Endothelial cell of umbilical vein (primary cell): ENCODE results near the gene SPPL2B.
A peak's percentile ranks its signal among the peaks of the same experiment; 100 is the strongest.

Source experiments
- EZH2 ChIP-seq: IDR thresholded peaks from 2 replicates; pipeline ENCODE4 v1.6.1; 2012; ENCODE audit warnings: borderline replicate concordance, low read depth, mild to moderate bottlenecking, moderate library complexity, low read length, inconsistent platforms; ENCODE audit not compliant: severe bottlenecking
- FOS ChIP-seq: IDR thresholded peaks from 2 replicates; pipeline ENCODE4 v1.6.1; 2011; ENCODE audit warnings: mild to moderate bottlenecking, low read length, moderate library complexity, borderline replicate concordance; ENCODE audit not compliant: insufficient read depth
- JUN ChIP-seq: IDR thresholded peaks from 2 replicates; pipeline ENCODE4 v1.6.1; 2011; ENCODE audit warnings: borderline replicate concordance, low read depth; ENCODE audit not compliant: insufficient read length, insufficient read depth
- MYC ChIP-seq: IDR thresholded peaks from one replicate; pipeline ENCODE4 v1.6.1; 2011; ENCODE audit warnings: mild to moderate bottlenecking, low read depth, low read length
- POLR2A ChIP-seq: IDR thresholded peaks from 2 replicates; pipeline ENCODE4 v1.6.1; 2012; ENCODE audit warnings: low read depth, mild to moderate bottlenecking, control low read depth, low read length
- POLR2AphosphoS5 ChIP-seq: IDR thresholded peaks from 2 replicates; pipeline ENCODE4 v1.6.1; 2012; ENCODE audit warnings: low read depth, mild to moderate bottlenecking, control low read depth, low read length, moderate library complexity; ENCODE audit not compliant: insufficient read depth
- TF ChIP-seq, protein P1 (sequence below), 2 donors: IDR thresholded peaks; 1 replicate in 1 of 2; 2 replicates in 1 of 2; pipeline ENCODE4 v1.5.1; 2011; ENCODE audit warnings: low read length in 2 of 2, mild to moderate bottlenecking in 2 of 2, moderate library complexity in 2 of 2, control low read depth in 1 of 2, inconsistent platforms in 1 of 2, low read depth in 1 of 2; ENCODE audit not compliant: insufficient read depth in 1 of 2; ENCODE audit errors: extremely low read depth in 1 of 2
- TF ChIP-seq, protein P2 (sequence below): IDR thresholded peaks from 2 replicates; pipeline ENCODE4 v1.6.1; 2011; ENCODE audit not compliant: insufficient read depth, insufficient read length

DNA sequence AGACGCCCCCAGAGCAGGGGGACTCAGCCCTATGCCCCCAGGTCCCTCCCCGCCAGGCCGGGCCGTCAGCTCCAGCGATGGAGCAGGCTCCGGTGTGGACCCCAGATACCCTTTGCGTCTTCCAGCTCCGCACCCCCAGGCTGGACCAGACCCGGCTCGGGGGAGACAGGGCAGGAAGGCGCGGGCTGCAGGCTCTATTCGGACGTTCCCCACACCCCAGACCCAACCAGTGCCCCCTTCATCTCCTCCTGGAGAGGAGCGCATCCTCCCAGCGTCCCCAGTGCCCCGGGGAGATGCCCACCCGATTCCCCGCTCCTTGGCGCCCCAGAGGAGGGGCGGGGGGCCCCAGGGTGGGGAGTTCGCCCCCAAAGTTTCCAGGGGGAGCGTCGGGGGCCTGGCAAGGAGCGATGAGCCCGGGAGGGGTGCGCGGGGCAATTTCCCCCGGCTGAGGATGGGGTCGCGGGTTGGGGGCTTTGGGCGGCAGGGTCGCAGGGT lies 20.9 kb upstream of the SPPL2B start:
- TF ChIP-seq POLR2AphosphoS5 (no peak), POLR2A (no peak), FOS (no peak), MYC (no peak), EZH2 (peak; percentile 74), JUN (no peak)
- TF ChIP-seq, protein P1, sequence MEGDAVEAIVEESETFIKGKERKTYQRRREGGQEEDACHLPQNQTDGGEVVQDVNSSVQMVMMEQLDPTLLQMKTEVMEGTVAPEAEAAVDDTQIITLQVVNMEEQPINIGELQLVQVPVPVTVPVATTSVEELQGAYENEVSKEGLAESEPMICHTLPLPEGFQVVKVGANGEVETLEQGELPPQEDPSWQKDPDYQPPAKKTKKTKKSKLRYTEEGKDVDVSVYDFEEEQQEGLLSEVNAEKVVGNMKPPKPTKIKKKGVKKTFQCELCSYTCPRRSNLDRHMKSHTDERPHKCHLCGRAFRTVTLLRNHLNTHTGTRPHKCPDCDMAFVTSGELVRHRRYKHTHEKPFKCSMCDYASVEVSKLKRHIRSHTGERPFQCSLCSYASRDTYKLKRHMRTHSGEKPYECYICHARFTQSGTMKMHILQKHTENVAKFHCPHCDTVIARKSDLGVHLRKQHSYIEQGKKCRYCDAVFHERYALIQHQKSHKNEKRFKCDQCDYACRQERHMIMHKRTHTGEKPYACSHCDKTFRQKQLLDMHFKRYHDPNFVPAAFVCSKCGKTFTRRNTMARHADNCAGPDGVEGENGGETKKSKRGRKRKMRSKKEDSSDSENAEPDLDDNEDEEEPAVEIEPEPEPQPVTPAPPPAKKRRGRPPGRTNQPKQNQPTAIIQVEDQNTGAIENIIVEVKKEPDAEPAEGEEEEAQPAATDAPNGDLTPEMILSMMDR (IDR thresholded peaks at IDR 0.05; ENCODE audit: extremely low read depth in 1 of 2, insufficient read depth in 1 of 2, low read depth in 1 of 2, low read length in 2 of 2), result no peak
- TF ChIP-seq, protein P2, sequence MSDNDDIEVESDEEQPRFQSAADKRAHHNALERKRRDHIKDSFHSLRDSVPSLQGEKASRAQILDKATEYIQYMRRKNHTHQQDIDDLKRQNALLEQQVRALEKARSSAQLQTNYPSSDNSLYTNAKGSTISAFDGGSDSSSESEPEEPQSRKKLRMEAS, result no peak
